ENCODE data around the gene CCP110. TPM values are rescaled to one million over a fixed set of nuclear protein-coding genes. Genes with fewer than 3 reads are reported as not detected.
"Not testable (repeated sequence)": the region's sequence is repeated elsewhere in the genome, so short reads cannot be mapped to it uniquely, and the experiment has no call there.

Gene CCP110
- total RNA-seq, 1 donor from 2014 or later = 25.5 TPM

- DNase-seq (ENCODE audit: low spot score, unreplicated experiment) = no peak
- peaks cover 4% of the 10 kb centered on the region for H3K36me3 Mint-ChIP-seq (ENCODE audit: insufficient read depth)
- no peaks in the 10 kb centered on the region for H3K9me3 Mint-ChIP-seq (ENCODE audit: low read depth)
- no peaks in the 10 kb centered on the region for H3K27me3 Mint-ChIP-seq
- H3K27ac Mint-ChIP-seq = no peak overlapping the region
- no peak for TF ChIP-seq CTCF (IDR thresholded peaks at IDR 0.05; ENCODE audit: unreplicated experiment)
- no peak overlapping the region for H3K4me3 Mint-ChIP-seq (ENCODE audit: low read depth)
- H3K4me1 Mint-ChIP-seq (ENCODE audit: low read depth) = peaks cover 18% of the 10 kb centered on the region
Observed at GRCh38 chr16:19527161-19527560, 3.4 kb downstream of the CCP110 start.

GRCh38 chr16:19528666-19529065 is 4.9 kb downstream of the CCP110 start:
- DNase-seq (ENCODE audit: low spot score, unreplicated experiment) = no peak
- no peaks in the 10 kb centered on the region for H3K9me3 Mint-ChIP-seq (ENCODE audit: low read depth)
- peaks cover 12% of the 10 kb centered on the region for H3K4me1 Mint-ChIP-seq (ENCODE audit: low read depth)
- H3K4me3 Mint-ChIP-seq (ENCODE audit: low read depth) = no peak overlapping the region
- H3K27me3 Mint-ChIP-seq = no peaks in the 10 kb centered on the region
- TF ChIP-seq CTCF (IDR thresholded peaks at IDR 0.05; ENCODE audit: unreplicated experiment) = no peak
- peaks cover 7% of the 10 kb centered on the region for H3K36me3 Mint-ChIP-seq (ENCODE audit: insufficient read depth)
- no peak overlapping the region for H3K27ac Mint-ChIP-seq

DNA sequence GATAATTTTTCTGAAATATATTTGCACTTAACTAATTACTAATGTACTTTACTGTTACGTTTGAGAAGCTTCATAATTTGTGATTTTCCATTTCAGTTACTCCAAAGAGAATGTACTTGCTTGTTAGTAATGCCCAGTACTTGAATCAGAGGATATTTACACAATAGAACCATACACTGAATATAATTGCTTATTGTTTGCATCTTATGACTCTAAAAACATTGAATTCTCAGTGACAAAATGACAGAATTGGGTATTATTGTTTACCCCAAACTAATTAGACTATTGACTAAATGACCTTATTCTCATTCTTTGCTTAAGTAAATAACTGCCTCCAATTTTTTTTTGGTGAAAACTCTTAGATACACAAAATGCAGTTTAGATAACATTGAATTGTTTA is 8.9 kb downstream of the CCP110 start:
- no peaks in the 10 kb centered on the region for H3K4me1 Mint-ChIP-seq (ENCODE audit: low read depth)
- H3K27ac Mint-ChIP-seq = no peak overlapping the region
- H3K36me3 Mint-ChIP-seq (ENCODE audit: insufficient read depth) = peaks cover 14% of the 10 kb centered on the region
- H3K9me3 Mint-ChIP-seq (ENCODE audit: low read depth) = no peaks in the 10 kb centered on the region
- no peak for DNase-seq (ENCODE audit: low spot score, unreplicated experiment)
- no peaks in the 10 kb centered on the region for H3K27me3 Mint-ChIP-seq
- TF ChIP-seq CTCF (IDR thresholded peaks at IDR 0.05; ENCODE audit: unreplicated experiment) = no peak
- H3K4me3 Mint-ChIP-seq (ENCODE audit: low read depth) = no peak overlapping the region

- TF ChIP-seq CTCF (IDR thresholded peaks at IDR 0.05; ENCODE audit: unreplicated experiment) = no peak
- Mint-ChIP-seq H3K27me3 (no peaks in the 10 kb centered on the region), H3K4me1 (ENCODE audit: low read depth) (no peaks in the 10 kb centered on the region), H3K36me3 (ENCODE audit: insufficient read depth) (peaks cover 32% of the 10 kb centered on the region), H3K4me3 (ENCODE audit: low read depth) (no peak overlapping the region), H3K9me3 (ENCODE audit: low read depth) (peaks cover 7% of the 10 kb centered on the region), H3K27ac (no peak overlapping the region)
- DNase-seq (ENCODE audit: low spot score, unreplicated experiment) = no peak
Observed at GRCh38 chr16:19540241-19540970, 16.7 kb downstream of the CCP110 start.

DNA sequence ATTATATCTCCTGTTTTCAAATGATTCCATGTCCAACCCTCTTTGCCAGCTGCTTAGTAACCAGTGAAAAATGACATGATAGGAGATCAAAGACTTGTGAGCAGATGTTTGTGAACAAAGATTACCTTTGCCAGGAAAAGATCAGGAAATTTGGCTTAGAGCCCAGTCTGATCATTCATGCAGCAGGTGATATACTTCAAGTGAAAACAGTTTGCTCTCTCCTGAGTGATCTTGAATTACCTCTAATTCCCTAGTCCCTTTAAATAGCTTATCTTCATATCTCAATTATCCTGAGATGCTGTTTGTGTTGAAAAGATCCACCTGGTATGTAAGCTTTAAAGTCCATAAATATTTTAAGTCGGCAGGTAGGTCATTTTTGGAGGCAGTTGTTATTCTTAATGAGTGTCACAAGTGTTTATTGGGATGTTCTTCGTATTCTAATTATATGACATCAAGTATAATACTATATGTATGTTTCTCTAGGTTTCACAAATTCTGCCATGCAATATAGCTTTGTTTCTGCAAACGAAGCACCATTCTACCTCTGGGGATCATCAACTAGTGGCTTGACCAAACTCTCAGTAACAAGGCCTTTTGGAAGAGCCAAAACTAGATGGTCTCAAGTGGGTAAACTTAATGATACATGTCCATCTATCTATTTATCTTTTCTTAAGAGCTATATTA is 18.5 kb downstream of the CCP110 start:
- no peak for DNase-seq (ENCODE audit: low spot score, unreplicated experiment)
- peaks cover 7% of the 10 kb centered on the region for H3K9me3 Mint-ChIP-seq (ENCODE audit: low read depth)
- TF ChIP-seq CTCF (IDR thresholded peaks at IDR 0.05; ENCODE audit: unreplicated experiment) = no peak
- no peaks in the 10 kb centered on the region for H3K4me1 Mint-ChIP-seq (ENCODE audit: low read depth)
- no peak overlapping the region for H3K27ac Mint-ChIP-seq
- peaks cover 31% of the 10 kb centered on the region for H3K36me3 Mint-ChIP-seq (ENCODE audit: insufficient read depth)
- H3K4me3 Mint-ChIP-seq (ENCODE audit: low read depth) = no peak overlapping the region
- H3K27me3 Mint-ChIP-seq = no peaks in the 10 kb centered on the region

DNA sequence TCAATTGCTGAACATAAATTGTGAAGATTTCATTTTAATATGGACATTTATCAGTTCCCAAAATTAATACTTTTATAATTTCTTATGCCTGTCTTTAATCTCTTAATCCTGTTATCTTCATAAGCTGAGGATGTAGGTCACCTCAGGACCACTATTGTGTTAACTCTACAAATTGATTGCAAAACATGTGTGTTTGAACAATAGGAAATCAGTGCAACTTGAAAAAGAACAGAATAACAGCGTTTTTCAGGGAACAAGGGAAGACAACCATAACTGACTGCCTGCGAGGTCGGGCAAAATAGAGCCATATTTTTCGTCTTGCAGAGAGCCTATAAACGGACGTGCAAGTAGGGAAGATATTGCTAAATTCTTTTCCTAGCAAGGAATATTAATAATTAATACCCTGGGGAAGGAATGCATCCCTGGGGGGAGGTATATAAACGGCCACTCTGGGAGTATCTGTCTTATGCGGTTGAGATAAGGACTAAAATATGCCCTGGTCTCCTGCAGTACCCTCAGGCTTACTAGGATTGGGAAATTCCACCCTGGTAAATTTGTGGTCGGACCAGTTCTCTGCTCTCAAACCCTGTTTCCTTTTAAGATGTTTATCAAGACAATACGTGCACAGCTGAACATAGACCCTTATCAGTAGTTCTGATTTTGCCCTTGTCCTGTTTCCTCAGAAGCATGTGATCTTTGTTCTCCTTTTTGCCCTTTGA is 19.7 kb downstream of the CCP110 start:
- H3K9me3 Mint-ChIP-seq (ENCODE audit: low read depth); H3K4me3 Mint-ChIP-seq (ENCODE audit: low read depth); H3K27me3 Mint-ChIP-seq; H3K4me1 Mint-ChIP-seq (ENCODE audit: low read depth); DNase-seq (ENCODE audit: low spot score, unreplicated experiment): not testable (repeated sequence)
- peaks cover 31% of the 10 kb centered on the region for H3K36me3 Mint-ChIP-seq (ENCODE audit: insufficient read depth)
- H3K27ac Mint-ChIP-seq = peak overlapping the region; percentile 25

Measured in progenitor cell of endocrine pancreas (in vitro differentiated cells).